Measurements from ENCODE around the gene IFITM5. TPM values are rescaled to one million over a fixed set of nuclear protein-coding genes. Genes with fewer than 3 reads are reported as not detected.

Gene IFITM5
- total RNA-seq, 2 donors from 2014 or later: not detected

- no peak overlapping the region for H3K4me3 ChIP-seq
- no peaks in the 10 kb centered on the region for H3K9me3 ChIP-seq
- no peak for TF ChIP-seq CTCF (IDR thresholded peaks at IDR 0.05)
- no peaks in the 10 kb centered on the region for H3K36me3 ChIP-seq
- DNase-seq (ENCODE audit: low spot score) (no peak), ATAC-seq (ENCODE audit: insufficient number of reproducible peaks, low FRiP score, low read depth) (no peak)
- H3K4me1 ChIP-seq (ENCODE audit: control insufficient read depth in 1 of 2, low read depth in 2 of 2): peaks cover 8 to 31% of the 10 kb centered on the region in 2 donors
- H3K27ac ChIP-seq: peak overlapping the region; percentile 67 to 81
- no peaks in the 10 kb centered on the region for H3K27me3 ChIP-seq (replicated peaks; ENCODE audit: insufficient read depth)
These were observed 7.5 kb upstream of the IFITM5 start for GRCh38 chr11:306645-307371.

GRCh38 chr11:305844-306211 lies 6.5 kb upstream of the IFITM5 start:
- Histone ChIP-seq H3K4me1 (ENCODE audit: control insufficient read depth in 1 of 2, low read depth in 2 of 2) (peaks cover 6 to 29% of the 10 kb centered on the region in 2 donors), H3K4me3 (no peak overlapping the region), H3K27me3 (replicated peaks; ENCODE audit: insufficient read depth) (no peaks in the 10 kb centered on the region), H3K27ac (peak overlapping the region; percentile 18 to 58), H3K9me3 (no peaks in the 10 kb centered on the region), H3K36me3 (no peaks in the 10 kb centered on the region)
- DNase-seq (ENCODE audit: low spot score) (no peak), ATAC-seq (ENCODE audit: insufficient number of reproducible peaks, low FRiP score, low read depth) (no peak)
- TF ChIP-seq CTCF (IDR thresholded peaks at IDR 0.05): no peak

- Histone ChIP-seq H3K36me3 (no peaks in the 10 kb centered on the region), H3K4me1 (ENCODE audit: control insufficient read depth in 1 of 2, low read depth in 2 of 2) (peaks cover 6 to 29% of the 10 kb centered on the region in 2 donors), H3K9me3 (no peaks in the 10 kb centered on the region), H3K27ac (peak overlapping the region in 1 of 2 donors; percentile 18), H3K27me3 (replicated peaks; ENCODE audit: insufficient read depth) (no peaks in the 10 kb centered on the region), H3K4me3 (no peak overlapping the region)
- no peak for DNase-seq (ENCODE audit: low spot score)
- TF ChIP-seq CTCF (IDR thresholded peaks at IDR 0.05): peak; percentile 54
- no peak for ATAC-seq (ENCODE audit: insufficient number of reproducible peaks, low FRiP score, low read depth)
These were observed 5.9 kb upstream of the IFITM5 start for GRCh38 chr11:304915-305843.

GRCh38 chr11:304061-304506 lies 4.8 kb upstream of the IFITM5 start:
- Histone ChIP-seq H3K9me3 (no peaks in the 10 kb centered on the region), H3K36me3 (no peaks in the 10 kb centered on the region), H3K4me3 (no peak overlapping the region), H3K4me1 (ENCODE audit: control insufficient read depth in 1 of 2, low read depth in 2 of 2) (peaks cover 0 to 22% of the 10 kb centered on the region in 2 donors), H3K27ac (no peak overlapping the region), H3K27me3 (replicated peaks; ENCODE audit: insufficient read depth) (no peaks in the 10 kb centered on the region)
- no peak for DNase-seq (ENCODE audit: low spot score)
- no peak for ATAC-seq (ENCODE audit: insufficient number of reproducible peaks, low FRiP score, low read depth)
- no peak for TF ChIP-seq CTCF (IDR thresholded peaks at IDR 0.05)

- no peak for TF ChIP-seq CTCF (IDR thresholded peaks at IDR 0.05)
- ATAC-seq (ENCODE audit: insufficient number of reproducible peaks, low FRiP score, low read depth) (no peak), DNase-seq (ENCODE audit: low spot score) (no peak)
- Histone ChIP-seq H3K27me3 (replicated peaks; ENCODE audit: insufficient read depth) (no peaks in the 10 kb centered on the region), H3K36me3 (no peaks in the 10 kb centered on the region), H3K4me3 (no peak overlapping the region), H3K4me1 (ENCODE audit: control insufficient read depth in 1 of 2, low read depth in 2 of 2) (peaks cover 0 to 18% of the 10 kb centered on the region in 2 donors), H3K27ac (no peak overlapping the region), H3K9me3 (no peaks in the 10 kb centered on the region)
These were observed 4.0 kb upstream of the IFITM5 start for GRCh38 chr11:303363-303762.
